ENCODE results near the gene CTSD.

DNA sequence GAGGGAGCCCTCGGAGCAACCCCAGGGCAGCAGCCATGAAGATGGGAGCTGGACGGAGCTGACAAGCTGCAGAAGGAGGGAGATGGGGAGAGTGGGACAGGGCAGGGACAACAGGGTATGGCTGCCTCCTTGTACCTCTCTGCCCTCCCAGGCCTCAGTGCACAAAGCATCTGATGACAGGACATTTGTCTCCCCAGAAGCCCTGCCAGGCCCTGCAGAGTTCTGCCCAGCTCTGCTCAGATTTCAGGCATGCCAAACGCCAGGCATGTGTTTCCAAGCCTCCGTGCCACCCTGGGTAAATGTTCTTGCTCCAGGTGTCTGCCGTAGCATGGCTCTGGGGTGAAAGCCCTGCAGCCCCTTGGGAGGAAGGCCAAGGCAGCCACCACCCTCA, 12.2 kb downstream of the CTSD start:
- TF ChIP-seq USF2 (IDR thresholded peaks at IDR 0.05; ENCODE audit: low read depth, low read length) (no peak), BHLHE40 (IDR thresholded peaks at IDR 0.05; ENCODE audit: low read depth, low read length) (no peak), POLR2A (IDR thresholded peaks at IDR 0.05; ENCODE audit: low read depth, low read length) (no peak), RAD21 (IDR thresholded peaks at IDR 0.05; ENCODE audit: low read length) (no peak)
- TF ChIP-seq, protein P1, sequence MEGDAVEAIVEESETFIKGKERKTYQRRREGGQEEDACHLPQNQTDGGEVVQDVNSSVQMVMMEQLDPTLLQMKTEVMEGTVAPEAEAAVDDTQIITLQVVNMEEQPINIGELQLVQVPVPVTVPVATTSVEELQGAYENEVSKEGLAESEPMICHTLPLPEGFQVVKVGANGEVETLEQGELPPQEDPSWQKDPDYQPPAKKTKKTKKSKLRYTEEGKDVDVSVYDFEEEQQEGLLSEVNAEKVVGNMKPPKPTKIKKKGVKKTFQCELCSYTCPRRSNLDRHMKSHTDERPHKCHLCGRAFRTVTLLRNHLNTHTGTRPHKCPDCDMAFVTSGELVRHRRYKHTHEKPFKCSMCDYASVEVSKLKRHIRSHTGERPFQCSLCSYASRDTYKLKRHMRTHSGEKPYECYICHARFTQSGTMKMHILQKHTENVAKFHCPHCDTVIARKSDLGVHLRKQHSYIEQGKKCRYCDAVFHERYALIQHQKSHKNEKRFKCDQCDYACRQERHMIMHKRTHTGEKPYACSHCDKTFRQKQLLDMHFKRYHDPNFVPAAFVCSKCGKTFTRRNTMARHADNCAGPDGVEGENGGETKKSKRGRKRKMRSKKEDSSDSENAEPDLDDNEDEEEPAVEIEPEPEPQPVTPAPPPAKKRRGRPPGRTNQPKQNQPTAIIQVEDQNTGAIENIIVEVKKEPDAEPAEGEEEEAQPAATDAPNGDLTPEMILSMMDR (conservative IDR thresholded peaks at IDR 0.05; ENCODE audit: low read depth, low read length): no peak

All from IMR-90 (cell line).